Measurements from ENCODE around the gene KHDRBS1.
"Not testable (repeated sequence)": the region's sequence is repeated elsewhere in the genome, so short reads cannot be mapped to it uniquely, and the experiment has no call there.

KHDRBS1 gene, protein sequence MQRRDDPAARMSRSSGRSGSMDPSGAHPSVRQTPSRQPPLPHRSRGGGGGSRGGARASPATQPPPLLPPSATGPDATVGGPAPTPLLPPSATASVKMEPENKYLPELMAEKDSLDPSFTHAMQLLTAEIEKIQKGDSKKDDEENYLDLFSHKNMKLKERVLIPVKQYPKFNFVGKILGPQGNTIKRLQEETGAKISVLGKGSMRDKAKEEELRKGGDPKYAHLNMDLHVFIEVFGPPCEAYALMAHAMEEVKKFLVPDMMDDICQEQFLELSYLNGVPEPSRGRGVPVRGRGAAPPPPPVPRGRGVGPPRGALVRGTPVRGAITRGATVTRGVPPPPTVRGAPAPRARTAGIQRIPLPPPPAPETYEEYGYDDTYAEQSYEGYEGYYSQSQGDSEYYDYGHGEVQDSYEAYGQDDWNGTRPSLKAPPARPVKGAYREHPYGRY

GRCh38 chr1:32013386-32014198 is at the start of gene KHDRBS1:
Gene KHDRBS1 (plus strand): TSS chr1:32013868. CDS start chr1:32013996, 128 bp downstream.
- DNase-seq, result peak; percentile 95 to 99 (median 98)

GRCh38 chr1:31970873-31971272 is 42.8 kb upstream of the KHDRBS1 start:
- no peak for DNase-seq

DNA sequence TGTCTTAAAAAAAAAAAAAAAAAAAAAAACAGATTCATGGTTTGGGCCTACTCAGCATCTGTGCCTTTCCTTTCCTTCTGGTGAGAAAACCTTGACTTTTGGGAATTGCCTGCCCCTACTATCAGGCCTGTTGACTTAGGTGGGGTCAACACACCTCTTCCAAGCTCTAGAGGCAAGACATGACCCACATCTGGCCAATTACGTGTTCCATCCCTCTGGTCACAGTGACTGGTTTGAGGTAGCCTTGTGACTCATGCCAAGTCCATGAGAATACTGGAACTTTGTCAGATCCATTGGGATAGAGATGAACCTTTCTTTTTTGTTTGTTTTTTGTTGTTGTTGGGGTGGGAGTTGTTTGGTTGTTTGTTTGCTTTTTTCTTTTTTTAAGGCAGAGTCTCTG is 37.3 kb upstream of the KHDRBS1 start:
- no peak for DNase-seq

DNA sequence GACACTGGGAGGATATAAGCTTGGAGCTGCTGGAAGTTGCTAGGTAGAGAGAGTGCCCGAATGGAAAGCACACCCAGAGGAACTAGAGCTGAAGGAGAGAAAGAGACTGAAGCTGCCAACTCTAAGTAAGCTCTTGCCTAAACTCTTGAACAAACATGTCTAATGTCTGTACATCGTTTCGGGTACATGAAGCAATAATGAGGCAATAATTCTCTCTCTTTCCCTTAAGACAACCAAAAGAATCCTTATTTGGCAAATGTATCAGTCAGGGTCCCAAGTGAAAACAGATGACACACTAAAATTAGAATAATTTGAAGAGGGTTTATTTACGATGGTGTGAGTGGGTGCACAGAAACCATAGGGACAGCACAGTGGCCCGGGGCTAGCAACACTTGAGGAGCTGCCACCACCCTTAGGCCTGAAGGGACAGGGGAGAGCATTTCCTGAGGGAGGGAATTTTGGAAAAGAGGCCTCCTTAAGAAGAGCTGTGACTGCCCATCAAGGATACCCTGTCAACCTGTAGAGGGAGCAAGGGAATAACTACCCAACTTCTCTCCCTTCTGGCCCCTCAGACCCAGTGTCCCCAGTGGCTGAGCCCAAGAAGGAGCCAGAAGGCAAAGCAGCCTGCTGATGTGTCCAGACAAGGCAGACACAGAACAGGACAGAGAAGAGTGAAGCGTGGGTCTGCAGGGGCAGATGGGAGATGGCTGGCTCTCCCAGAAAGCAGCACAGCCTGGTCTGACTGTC is 36.1 kb upstream of the KHDRBS1 start:
- no peak for DNase-seq

DNA sequence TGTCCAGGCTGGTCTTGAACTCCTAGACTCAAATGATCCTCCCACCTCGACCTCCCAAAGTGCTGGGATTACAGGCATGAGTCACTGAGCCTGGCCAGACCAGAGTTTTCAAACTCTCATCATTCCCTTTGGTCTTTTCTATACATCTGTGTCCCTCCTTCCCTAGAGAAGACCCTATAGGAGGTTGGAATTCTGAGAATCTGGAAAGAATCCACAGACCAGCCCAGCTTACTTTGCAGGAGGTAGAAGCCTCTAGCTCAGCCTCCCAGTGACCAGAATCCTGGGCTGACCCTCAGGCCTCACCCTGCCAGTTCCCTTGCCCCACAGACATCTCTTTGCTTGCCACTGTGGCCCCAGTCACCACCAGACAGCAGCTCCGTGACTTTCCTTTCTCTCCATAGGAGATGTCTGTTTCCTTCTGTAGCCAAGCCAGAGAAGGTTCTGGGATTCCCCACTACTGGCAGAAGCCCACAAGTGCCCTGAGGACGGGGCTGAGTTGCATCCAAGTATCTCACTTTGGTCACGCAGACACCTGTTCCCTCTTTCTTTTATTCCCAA is 34.7 kb upstream of the KHDRBS1 start:
- DNase-seq, result no peak

DNA sequence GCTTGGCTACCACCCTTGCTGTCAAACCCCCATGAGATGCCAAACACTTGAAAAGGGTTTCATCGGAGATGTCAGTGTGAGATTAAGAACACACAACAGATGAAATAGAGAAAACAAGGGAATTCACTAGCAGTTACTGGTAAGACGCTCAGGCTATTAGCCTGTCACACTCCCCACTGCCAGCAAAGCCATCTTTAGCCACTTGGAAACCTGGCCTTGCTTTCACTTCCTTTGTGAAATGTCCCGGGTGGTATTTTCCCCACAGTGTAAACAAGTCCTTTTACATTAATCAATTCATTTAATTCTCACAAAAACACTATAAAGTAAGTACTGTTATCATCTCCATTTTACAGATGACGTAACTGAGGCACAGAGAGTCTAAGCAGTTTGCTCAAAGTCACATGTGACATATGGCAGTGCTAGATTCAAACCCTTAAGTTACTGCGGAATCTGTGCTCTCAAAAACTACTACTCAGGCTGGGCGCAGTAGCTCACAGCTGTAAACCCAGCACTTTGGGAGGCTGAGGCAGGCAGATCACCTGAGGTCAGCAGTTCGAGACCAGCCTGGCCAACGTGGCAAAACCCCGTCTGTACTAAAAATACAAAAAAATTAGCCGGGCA is 32.7 kb upstream of the KHDRBS1 start:
- DNase-seq, result no peak

DNA sequence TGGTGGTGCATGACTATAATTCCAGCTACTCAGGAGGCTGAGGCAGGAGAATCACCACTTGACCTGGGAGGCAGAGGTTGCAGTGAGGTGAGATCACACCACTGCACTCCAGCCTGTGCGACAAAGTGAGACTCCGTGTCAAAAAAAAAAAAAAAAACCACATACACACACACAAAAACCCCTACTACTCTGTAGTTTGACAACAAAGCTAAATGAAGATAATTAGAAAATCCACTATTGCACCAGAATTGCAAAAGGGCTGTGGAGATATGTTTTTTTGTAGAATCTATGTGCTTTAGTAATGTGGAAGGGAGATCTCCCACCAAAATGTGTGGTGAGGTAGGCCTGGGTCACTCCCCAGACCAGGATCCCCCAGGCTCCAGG is 32.2 kb upstream of the KHDRBS1 start:
- no peak for DNase-seq

GRCh38 chr1:31981972-31982371 is 31.7 kb upstream of the KHDRBS1 start:
- no peak for DNase-seq

- no peak for DNase-seq
Observed at GRCh38 chr1:31984419-31985347, 29.0 kb upstream of the KHDRBS1 start.

GRCh38 chr1:31985430-31985829 is 28.2 kb upstream of the KHDRBS1 start:
- DNase-seq, result no peak

- DNase-seq, result peak in 3 of 14 donors; percentile 16 to 32 (median 25)
Observed at GRCh38 chr1:31987135-31987619, 26.5 kb upstream of the KHDRBS1 start.

DNA sequence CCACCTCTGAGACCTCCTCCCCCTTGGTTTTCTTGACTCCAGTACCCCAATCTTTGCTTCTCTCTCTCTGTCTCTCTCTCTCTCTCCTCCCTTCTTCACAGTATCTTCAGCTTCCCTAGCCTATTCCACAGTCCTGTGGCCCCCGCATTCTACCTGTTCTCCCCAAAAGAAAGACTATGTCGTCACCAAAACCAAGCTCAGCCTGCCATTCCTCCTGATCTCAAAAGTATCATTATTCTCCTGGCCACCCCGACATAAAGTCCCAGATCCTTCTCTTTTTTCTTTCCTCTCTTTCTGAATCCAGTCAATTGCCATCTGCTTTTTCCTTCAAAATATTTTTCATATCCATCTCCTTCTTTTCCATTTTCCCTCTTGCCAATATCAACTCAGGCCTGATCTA is 23.7 kb upstream of the KHDRBS1 start:
- no peak for DNase-seq

GRCh38 chr1:31991182-31991581 is 22.5 kb upstream of the KHDRBS1 start:
- no peak for DNase-seq

DNA sequence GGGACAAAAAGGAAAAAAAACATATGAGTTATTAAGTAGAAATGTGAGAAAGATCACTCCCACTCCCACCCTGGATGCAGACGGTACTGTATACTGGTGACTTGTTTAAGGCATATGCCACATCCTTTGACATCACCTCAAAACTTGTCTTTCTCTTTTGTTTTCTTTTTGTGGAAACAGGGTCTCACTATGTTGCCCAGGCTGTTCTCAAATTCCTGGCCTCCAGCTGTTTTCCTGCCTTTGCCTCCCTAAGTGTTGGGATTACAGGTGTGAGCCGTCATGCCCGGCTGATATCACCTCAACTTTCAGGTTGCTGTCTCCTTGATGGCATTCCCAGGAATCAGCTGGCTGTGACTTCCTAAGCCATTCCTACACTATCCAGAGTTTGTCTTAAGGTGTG is 18.4 kb upstream of the KHDRBS1 start:
- no peak for DNase-seq

- DNase-seq, result not testable (repeated sequence)
Observed at GRCh38 chr1:31996121-31996520, 17.5 kb upstream of the KHDRBS1 start.

- DNase-seq, result no peak
Observed at GRCh38 chr1:32001863-32002262, 11.8 kb upstream of the KHDRBS1 start.

DNA sequence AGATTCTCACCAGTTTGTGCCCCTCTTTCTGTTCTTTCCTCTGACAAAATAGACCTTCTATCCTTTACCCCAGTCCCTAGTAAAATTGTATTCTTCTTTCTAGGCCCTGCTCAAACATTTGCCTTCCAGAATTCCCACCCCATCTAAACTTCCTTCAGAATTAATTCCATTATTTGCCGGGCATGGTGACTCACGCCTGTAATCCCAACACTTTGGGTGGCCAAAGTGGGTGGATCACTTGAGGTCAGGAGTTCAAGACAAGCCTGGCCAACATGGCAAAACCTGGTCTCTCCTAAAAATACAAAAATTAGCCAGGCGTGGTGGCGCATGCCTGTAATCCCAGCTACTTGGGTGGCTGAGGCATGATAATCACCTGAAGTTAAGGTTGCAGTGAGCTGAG is 11.4 kb upstream of the KHDRBS1 start:
- DNase-seq, result not testable (repeated sequence)

GRCh38 chr1:32005522-32005921 is 8.1 kb upstream of the KHDRBS1 start:
- DNase-seq, result no peak

DNA sequence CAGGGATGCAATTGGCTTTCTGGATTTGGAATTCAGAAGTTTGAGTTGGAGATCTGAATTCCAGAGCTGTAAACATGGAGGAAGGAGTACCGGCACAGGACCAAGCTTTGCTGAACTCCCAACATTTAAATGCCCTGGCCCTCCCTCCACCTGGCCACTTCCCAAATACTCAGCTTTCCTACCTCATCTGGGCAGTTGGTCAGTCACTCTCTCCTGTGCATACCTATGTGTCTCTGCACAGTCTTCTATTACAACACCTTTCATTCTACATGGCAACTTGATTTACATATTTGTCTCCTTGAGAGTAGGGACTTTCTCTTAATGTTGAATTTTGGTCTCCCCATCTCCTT is 6.1 kb upstream of the KHDRBS1 start:
- no peak for DNase-seq

DNA sequence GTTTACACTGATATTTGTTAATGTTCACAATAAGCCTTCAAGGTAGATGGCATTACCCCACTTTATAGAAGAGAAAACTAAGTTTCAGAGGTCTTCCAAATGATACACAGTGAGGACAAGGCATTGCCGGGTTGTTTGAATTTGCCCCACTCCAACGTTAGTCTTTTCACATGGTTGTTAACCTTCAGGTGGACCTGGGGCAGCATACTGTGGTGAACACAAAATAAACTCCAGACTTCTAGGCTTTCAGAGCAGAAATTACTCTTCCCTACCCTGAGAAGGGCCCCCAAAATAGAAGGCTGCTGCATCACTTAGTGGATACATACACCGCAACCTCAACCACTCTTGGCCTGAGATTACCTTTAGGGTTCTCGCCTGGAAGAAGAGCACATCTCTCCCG is 3.4 kb upstream of the KHDRBS1 start:
- no peak for DNase-seq
